ENCODE data around the gene SLCO2A1. TPM values are rescaled to one million over a fixed set of nuclear protein-coding genes. Genes with fewer than 3 reads are reported as not detected.

Gene SLCO2A1
- total RNA-seq, 2 donors from 2014 or later, result 7.0 to 17.5 TPM

- Histone ChIP-seq H3K27ac (no peak overlapping the region), H3K36me3 (replicated peaks in 1 of 2; ENCODE audit: insufficient read depth in 1 of 2, low read depth in 2 of 2) (no peaks in the 10 kb centered on the region), H3K9me3 (no peaks in the 10 kb centered on the region), H3K4me3 (no peak overlapping the region), H3K4me1 (peaks cover 41% of the 10 kb centered on the region), H3K27me3 (no peaks in the 10 kb centered on the region)
- no peak for TF ChIP-seq CTCF (IDR thresholded peaks at IDR 0.05)
- TF ChIP-seq POLR2A (IDR thresholded peaks at IDR 0.05), result no peak
- DNase-seq (no peak), ATAC-seq (no peak)
- intact Hi-C loops (cut with DNase I), result no loop called here
- 66 to 89% methylated on average over 2 of the region's 2 CpGs for WGBS, 2 donors
Measured at GRCh38 chr3:134057006-134057653, 27.4 kb upstream of the SLCO2A1 start.

- no peak for ATAC-seq
- Histone ChIP-seq H3K4me3 (no peak overlapping the region), H3K27ac (no peak overlapping the region), H3K9me3 (no peaks in the 10 kb centered on the region), H3K4me1 (peaks cover 41% of the 10 kb centered on the region), H3K27me3 (no peaks in the 10 kb centered on the region), H3K36me3 (replicated peaks in 1 of 2; ENCODE audit: insufficient read depth in 1 of 2, low read depth in 2 of 2) (no peaks in the 10 kb centered on the region)
- WGBS, 2 donors, result 84 to 91% methylated on average over 7 of the region's 7 CpGs
- DNase-seq, result no peak
- TF ChIP-seq POLR2A (IDR thresholded peaks at IDR 0.05) (no peak), CTCF (IDR thresholded peaks at IDR 0.05) (no peak)
- intact Hi-C loops (cut with DNase I), result no loop called here
Measured at GRCh38 chr3:134056464-134056891, 26.8 kb upstream of the SLCO2A1 start.

GRCh38 chr3:134055661-134056060 lies 25.9 kb upstream of the SLCO2A1 start:
- intact Hi-C loops (cut with DNase I), result no loop called here
- no peaks in the 10 kb centered on the region for H3K36me3 ChIP-seq (replicated peaks in 1 of 2; ENCODE audit: insufficient read depth in 1 of 2, low read depth in 2 of 2)
- H3K4me1 ChIP-seq, result peaks cover 34% of the 10 kb centered on the region
- H3K9me3 ChIP-seq, result no peaks in the 10 kb centered on the region
- H3K4me3 ChIP-seq, result no peak overlapping the region
- no peaks in the 10 kb centered on the region for H3K27me3 ChIP-seq
- 90 to 94% methylated on average over 7 of the region's 7 CpGs for WGBS, 2 donors
- no peak for ATAC-seq
- DNase-seq, result no peak
- no peak for TF ChIP-seq POLR2A (IDR thresholded peaks at IDR 0.05)
- TF ChIP-seq CTCF (IDR thresholded peaks at IDR 0.05), result no peak
- no peak overlapping the region for H3K27ac ChIP-seq

GRCh38 chr3:134054881-134055280 lies 25.2 kb upstream of the SLCO2A1 start:
- Histone ChIP-seq H3K9me3 (no peaks in the 10 kb centered on the region), H3K4me3 (no peak overlapping the region), H3K27ac (no peak overlapping the region), H3K4me1 (peaks cover 26% of the 10 kb centered on the region), H3K36me3 (replicated peaks in 1 of 2; ENCODE audit: insufficient read depth in 1 of 2, low read depth in 2 of 2) (no peaks in the 10 kb centered on the region), H3K27me3 (no peaks in the 10 kb centered on the region)
- ATAC-seq, result no peak
- TF ChIP-seq POLR2A (IDR thresholded peaks at IDR 0.05), result no peak
- no peak for TF ChIP-seq CTCF (IDR thresholded peaks at IDR 0.05)
- 85 to 89% methylated on average over 3 of the region's 3 CpGs for WGBS, 2 donors
- intact Hi-C loops (cut with DNase I), result no loop called here
- no peak for DNase-seq

GRCh38 chr3:134054231-134054630 lies 24.5 kb upstream of the SLCO2A1 start:
- Histone ChIP-seq H3K4me3 (no peak overlapping the region), H3K27me3 (no peaks in the 10 kb centered on the region), H3K4me1 (peaks cover 19% of the 10 kb centered on the region), H3K9me3 (no peaks in the 10 kb centered on the region), H3K36me3 (replicated peaks in 1 of 2; ENCODE audit: insufficient read depth in 1 of 2, low read depth in 2 of 2) (no peaks in the 10 kb centered on the region), H3K27ac (no peak overlapping the region)
- DNase-seq (no peak), ATAC-seq (no peak)
- intact Hi-C loops (cut with DNase I), result no loop called here
- 77 to 85% methylated on average over 5 of the region's 5 CpGs for WGBS, 2 donors
- TF ChIP-seq POLR2A (IDR thresholded peaks at IDR 0.05), result no peak
- TF ChIP-seq CTCF (IDR thresholded peaks at IDR 0.05), result no peak

Measured in body of pancreas (tissue), 4 donors.